ENCODE data around the gene HCFC2. TPM values are rescaled to one million over a fixed set of nuclear protein-coding genes. Genes with fewer than 3 reads are reported as not detected.

The HCFC2 gene
- total and polyA plus RNA-seq, 2 of the 4 experiments (the other 2 are of a cell fraction), result 12.0 to 34.2 TPM

DNA sequence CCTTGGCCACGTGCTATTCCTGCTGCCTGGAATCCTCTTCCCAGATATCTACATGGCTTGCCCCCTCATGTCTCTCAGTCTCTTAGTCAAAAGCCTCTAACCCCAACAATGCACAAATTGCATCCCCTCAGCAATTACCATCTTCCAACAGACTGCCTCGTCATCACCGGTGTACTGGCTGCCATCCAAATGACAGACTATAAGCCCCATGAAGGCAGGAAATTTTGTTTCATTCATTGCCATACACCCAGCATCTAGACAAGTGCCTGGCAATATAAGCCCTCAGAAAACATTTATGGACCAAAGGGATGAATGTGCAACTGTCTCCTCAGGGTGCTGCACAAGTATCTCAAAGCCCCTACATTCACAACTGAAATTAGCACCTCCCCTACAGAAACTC, 20.2 kb upstream of the HCFC2 start:
- dilution Hi-C loops (cut with HindIII; ENCODE audit: low sequenced_read_pairs, unreplicated experiment) (no loop called here), intact Hi-C loops (cut with micrococcal nuclease) (no loop called here), in situ Hi-C loops (cut with MboI; ENCODE audit: low sequenced_read_pairs) (no loop called here)
- no peak overlapping the region for H3K23ac ChIP-seq (ENCODE audit: low read depth, low read length)
- H3K9me3 ChIP-seq (ENCODE audit: control insufficient read depth, insufficient read depth, low read length), result no peaks in the 10 kb centered on the region
- H2AK5ac ChIP-seq (ENCODE audit: low read depth, low read length), result no peak overlapping the region
- TF ChIP-seq BHLHE40 (IDR thresholded peaks at IDR 0.05; ENCODE audit: low read depth, low read length), result no peak
- TF ChIP-seq MAZ (IDR thresholded peaks at IDR 0.05; ENCODE audit: borderline replicate concordance, low read depth, low read length), result no peak
- no peak for TF ChIP-seq POLR2A (IDR thresholded peaks at IDR 0.05; ENCODE audit: low read depth, low read length)
- no peak for TF ChIP-seq NFE2L2 (IDR thresholded peaks at IDR 0.05; ENCODE audit: low read depth, low read length)
- no peak for TF ChIP-seq CEBPB (IDR thresholded peaks at IDR 0.05; ENCODE audit: low read depth, low read length)
- no peak for TF ChIP-seq FOS (IDR thresholded peaks at IDR 0.05; ENCODE audit: low read depth, low read length)
- TF ChIP-seq MXI1 (IDR thresholded peaks at IDR 0.05; ENCODE audit: borderline replicate concordance, low read depth, low read length), result no peak
- TF ChIP-seq, protein P1, sequence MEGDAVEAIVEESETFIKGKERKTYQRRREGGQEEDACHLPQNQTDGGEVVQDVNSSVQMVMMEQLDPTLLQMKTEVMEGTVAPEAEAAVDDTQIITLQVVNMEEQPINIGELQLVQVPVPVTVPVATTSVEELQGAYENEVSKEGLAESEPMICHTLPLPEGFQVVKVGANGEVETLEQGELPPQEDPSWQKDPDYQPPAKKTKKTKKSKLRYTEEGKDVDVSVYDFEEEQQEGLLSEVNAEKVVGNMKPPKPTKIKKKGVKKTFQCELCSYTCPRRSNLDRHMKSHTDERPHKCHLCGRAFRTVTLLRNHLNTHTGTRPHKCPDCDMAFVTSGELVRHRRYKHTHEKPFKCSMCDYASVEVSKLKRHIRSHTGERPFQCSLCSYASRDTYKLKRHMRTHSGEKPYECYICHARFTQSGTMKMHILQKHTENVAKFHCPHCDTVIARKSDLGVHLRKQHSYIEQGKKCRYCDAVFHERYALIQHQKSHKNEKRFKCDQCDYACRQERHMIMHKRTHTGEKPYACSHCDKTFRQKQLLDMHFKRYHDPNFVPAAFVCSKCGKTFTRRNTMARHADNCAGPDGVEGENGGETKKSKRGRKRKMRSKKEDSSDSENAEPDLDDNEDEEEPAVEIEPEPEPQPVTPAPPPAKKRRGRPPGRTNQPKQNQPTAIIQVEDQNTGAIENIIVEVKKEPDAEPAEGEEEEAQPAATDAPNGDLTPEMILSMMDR (conservative IDR thresholded peaks at IDR 0.05; ENCODE audit: low read depth, low read length), result no peak
- TF ChIP-seq SMC3 (IDR thresholded peaks at IDR 0.05; ENCODE audit: low read depth, low read length), result no peak
- TF ChIP-seq RCOR1 (IDR thresholded peaks at IDR 0.05; ENCODE audit: insufficient replicate concordance, low read length), result no peak
- no peak for TF ChIP-seq RAD21 (IDR thresholded peaks at IDR 0.05; ENCODE audit: low read length)
- TF ChIP-seq RFX5 (IDR thresholded peaks at IDR 0.05; ENCODE audit: low read depth, low read length), result no peak
- no peak overlapping the region for H3K18ac ChIP-seq (ENCODE audit: low read depth, low read length)
- H2AFZ ChIP-seq (replicated peaks; ENCODE audit: low read length, poor library complexity), result no peak overlapping the region
- H2AK9ac ChIP-seq (replicated peaks; ENCODE audit: low read depth, low read length, poor library complexity), result no peak overlapping the region
- no peak for DNase-seq
- no peak overlapping the region for H2BK120ac ChIP-seq (ENCODE audit: low read depth, low read length)
- ChIA-PET CTCF (no interaction called here), POLR2A (ENCODE audit: unreplicated experiment) (no interaction called here)
- H3K4me3 ChIP-seq (ENCODE audit: insufficient read depth, low read depth, low read length), result no peak overlapping the region
- H3K4me2 ChIP-seq (ENCODE audit: low read depth, low read length), result no peak overlapping the region
- 100% methylated on average over 3 of the region's 3 CpGs; no CpG with 5 or more reads in 1 of the 2 experiments for WGBS, 2 experiments (ENCODE audit: extremely low coverage in 2 of 2, insufficient read length in 1 of 2)
- no peak overlapping the region for H4K8ac ChIP-seq (ENCODE audit: low read depth in 2 of 2, low read length in 2 of 2)
- peaks cover 3% of the 10 kb centered on the region for H3K36me3 ChIP-seq (ENCODE audit: control insufficient read depth, insufficient read depth, low read length)
- H4K5ac ChIP-seq (ENCODE audit: low read depth, low read length), result no peak overlapping the region
- peaks cover 11% of the 10 kb centered on the region for H3K4me1 ChIP-seq (ENCODE audit: control insufficient read depth, insufficient read depth, low read length)
- no peak overlapping the region for H2BK15ac ChIP-seq (ENCODE audit: low read depth, low read length)
- no peak overlapping the region for H3K14ac ChIP-seq (replicated peaks; ENCODE audit: low read depth, low read length)
- H2BK5ac ChIP-seq (ENCODE audit: low read depth, low read length, poor library complexity, severe bottlenecking), result no peak overlapping the region
- no peak overlapping the region for H2BK20ac ChIP-seq (ENCODE audit: low read depth, low read length)
- no peak overlapping the region for H3K9ac ChIP-seq (ENCODE audit: low read depth, low read length)
- H4K91ac ChIP-seq (ENCODE audit: insufficient read depth, low read depth, low read length), result no peak overlapping the region
- no peak overlapping the region for H3K56ac ChIP-seq (ENCODE audit: extremely low read depth, insufficient read depth, low read length)
- no peak overlapping the region for H3K27ac ChIP-seq (ENCODE audit: insufficient read depth, low read length)
- no TSS peak for BruUV-seq (replicated peaks)
- peaks cover 5% of the 10 kb centered on the region; the same call in 1 of the 2 replicates for H3K9me1 ChIP-seq (ENCODE audit: insufficient read depth, low read length)
- H3K79me1 ChIP-seq (ENCODE audit: low read depth in 1 of 2, low read length in 2 of 2), result peaks cover 24 to 25% of the 10 kb centered on the region in 2 experiments
- no peak overlapping the region for H3K4ac ChIP-seq (ENCODE audit: low read depth, low read length)
- no peaks in the 10 kb centered on the region for H3K27me3 ChIP-seq (ENCODE audit: control insufficient read depth, insufficient read depth, low read length)
- no peaks in the 10 kb centered on the region for H4K20me1 ChIP-seq (ENCODE audit: insufficient read depth, low read length)
- ATAC-seq (ENCODE audit: low read depth), result no peak

All from IMR-90 (cell line).